Gastrocnemius medialis (tissue), 4 donors: ENCODE results near the gene FNDC1.

ENCODE experiments used
- POLR2A ChIP-seq, 2 donors: fragments of 450-650 bp; IDR thresholded peaks; one replicate each; pipeline ENCODE4 v1.6.1; 2017; ENCODE audit warnings: antibody characterized with exemption in 2 of 2, mild to moderate bottlenecking in 2 of 2, moderate library complexity in 2 of 2
- TF ChIP-seq, protein P1 (sequence below), 5 experiments: fragments of 450-650 bp in 3 of 5; fragments of 200-600 bp in 2 of 5; sonication (generic) in 2 of 5; IDR thresholded peaks in 4 of 5; conservative IDR thresholded peaks in 1 of 5; 1 replicate in 4 of 5; 2 replicates in 1 of 5; pipeline ENCODE4 v1.5.1; 2016 to 2019; ENCODE audit warnings: antibody characterized with exemption in 5 of 5, mild to moderate bottlenecking in 3 of 5, moderate library complexity in 3 of 5

DNA sequence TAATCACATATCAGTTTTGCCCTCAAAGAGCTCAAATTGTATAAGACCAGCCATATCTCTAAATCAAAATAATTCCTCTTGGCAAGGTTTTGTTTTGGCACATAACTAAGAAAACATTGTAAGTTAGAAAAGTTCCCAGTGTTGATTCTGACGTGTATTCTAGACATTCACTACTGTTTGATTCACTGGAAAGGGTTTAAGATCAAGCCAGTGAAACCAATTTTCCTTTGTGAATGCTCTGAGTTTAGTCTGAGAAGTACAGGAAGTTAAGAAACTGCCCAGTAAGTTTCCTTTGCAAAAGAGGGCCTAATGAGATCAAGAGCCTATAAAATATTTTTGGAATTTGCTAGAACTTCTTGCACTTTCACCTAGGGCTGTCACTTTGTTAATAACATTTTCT lies 143.0 kb downstream of the FNDC1 start:
- TF ChIP-seq, protein P1, sequence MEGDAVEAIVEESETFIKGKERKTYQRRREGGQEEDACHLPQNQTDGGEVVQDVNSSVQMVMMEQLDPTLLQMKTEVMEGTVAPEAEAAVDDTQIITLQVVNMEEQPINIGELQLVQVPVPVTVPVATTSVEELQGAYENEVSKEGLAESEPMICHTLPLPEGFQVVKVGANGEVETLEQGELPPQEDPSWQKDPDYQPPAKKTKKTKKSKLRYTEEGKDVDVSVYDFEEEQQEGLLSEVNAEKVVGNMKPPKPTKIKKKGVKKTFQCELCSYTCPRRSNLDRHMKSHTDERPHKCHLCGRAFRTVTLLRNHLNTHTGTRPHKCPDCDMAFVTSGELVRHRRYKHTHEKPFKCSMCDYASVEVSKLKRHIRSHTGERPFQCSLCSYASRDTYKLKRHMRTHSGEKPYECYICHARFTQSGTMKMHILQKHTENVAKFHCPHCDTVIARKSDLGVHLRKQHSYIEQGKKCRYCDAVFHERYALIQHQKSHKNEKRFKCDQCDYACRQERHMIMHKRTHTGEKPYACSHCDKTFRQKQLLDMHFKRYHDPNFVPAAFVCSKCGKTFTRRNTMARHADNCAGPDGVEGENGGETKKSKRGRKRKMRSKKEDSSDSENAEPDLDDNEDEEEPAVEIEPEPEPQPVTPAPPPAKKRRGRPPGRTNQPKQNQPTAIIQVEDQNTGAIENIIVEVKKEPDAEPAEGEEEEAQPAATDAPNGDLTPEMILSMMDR (IDR thresholded peaks at IDR 0.05 in 4 of 5, conservative IDR thresholded peaks at IDR 0.05 in 1 of 5): no peak
- no peak for TF ChIP-seq POLR2A (IDR thresholded peaks at IDR 0.05)
